IMR-90 (cell line): ENCODE data around the gene MLX. TPM values are rescaled to one million over a fixed set of nuclear protein-coding genes. Genes with fewer than 3 reads are reported as not detected.

ENCODE experiments used
- ATAC-seq: fragments of 200-7000 bp; cut with Tn5 transposase; 2 replicates; pipeline ENCODE4 v1.9.1; 2020; ENCODE audit warnings: low read depth, mild to moderate bottlenecking, moderate library complexity
- BruUV-seq: library from RNA; stranded (reverse); fragments of 400-500 nt; replicated peaks from 2 replicates; lab custom pipeline; 2021; lab: Mats Ljungman, UMichigan
- CTCF ChIA-PET: fragments of 300-600 bp; formaldehyde crosslinking; extraction: SDS; loops from one replicate; lab custom pipeline; 2021; ENCODE audit warnings: antibody characterized with exemption; lab: Yijun Ruan, JAX
- POLR2A ChIA-PET: fragments of 300-600 bp; sonication (Branson Sonifier 250); formaldehyde crosslinking; loops from one replicate; lab custom pipeline; 2022; ENCODE audit warnings: antibody characterized with exemption; ENCODE audit not compliant: unreplicated experiment; lab: Charles Lee
- DNase-seq: peaks from one replicate; pipeline ENCODE4 v3.0.0; 2013
- H2AFZ ChIP-seq: replicated peaks from 2 replicates; pipeline ENCODE3; 2013; ENCODE audit warnings: low read length, mild to moderate bottlenecking; ENCODE audit not compliant: poor library complexity
- H2AK5ac ChIP-seq: 2 replicates; pipeline ENCODE4 v1.6.1; 2013; ENCODE audit warnings: low read depth, low read length, inconsistent platforms
- H2AK9ac ChIP-seq: replicated peaks from 2 replicates; pipeline ENCODE3; 2013; ENCODE audit warnings: mild to moderate bottlenecking, low read depth, low read length, moderate library complexity; ENCODE audit not compliant: poor library complexity
- H2BK120ac ChIP-seq: 2 replicates; pipeline ENCODE4 v1.6.1; 2013; ENCODE audit warnings: low read depth, low read length, inconsistent platforms
- H2BK15ac ChIP-seq: 3 replicates; pipeline ENCODE4 v1.6.1; 2013; ENCODE audit warnings: low read depth, low read length, inconsistent platforms
- H2BK20ac ChIP-seq: 2 replicates; pipeline ENCODE4 v1.6.1; 2013; ENCODE audit warnings: low read depth, mild to moderate bottlenecking, inconsistent platforms, low read length, moderate library complexity
- H2BK5ac ChIP-seq: 2 replicates; pipeline ENCODE4 v1.6.1; 2013; ENCODE audit warnings: mild to moderate bottlenecking, low read depth, low read length, inconsistent platforms; ENCODE audit not compliant: poor library complexity, severe bottlenecking
- H3K14ac ChIP-seq: replicated peaks from 2 replicates; pipeline ENCODE4 v1.6.1; 2013; ENCODE audit warnings: low read depth, low read length, inconsistent platforms
- H3K18ac ChIP-seq: 2 replicates; pipeline ENCODE4 v1.6.1; 2013; ENCODE audit warnings: low read depth, low read length, control low read depth
- H3K23ac ChIP-seq: 2 replicates; pipeline ENCODE4 v1.6.1; 2013; ENCODE audit warnings: low read depth, low read length, inconsistent platforms
- H3K27ac ChIP-seq: 2 replicates; pipeline ENCODE4 v1.5.1; 2013; ENCODE audit warnings: mild to moderate bottlenecking, control low read depth, low read length; ENCODE audit not compliant: insufficient read depth
- H3K27me3 ChIP-seq: 2 replicates; pipeline ENCODE4 v1.6.1; 2013; ENCODE audit warnings: low read length; ENCODE audit not compliant: control insufficient read depth, insufficient read depth
- H3K36me3 ChIP-seq: 2 replicates; pipeline ENCODE4 v1.6.1; 2013; ENCODE audit warnings: low read length, mixed read lengths; ENCODE audit not compliant: control insufficient read depth, insufficient read depth
- H3K4ac ChIP-seq: 2 replicates; pipeline ENCODE4 v1.6.1; 2013; ENCODE audit warnings: low read depth, low read length, inconsistent platforms
- H3K4me1 ChIP-seq: 2 replicates; pipeline ENCODE4 v1.6.1; 2013; ENCODE audit warnings: low read length, mixed read lengths; ENCODE audit not compliant: control insufficient read depth, insufficient read depth
- H3K4me2 ChIP-seq: 2 replicates; pipeline ENCODE4 v1.6.1; 2013; ENCODE audit warnings: low read depth, mild to moderate bottlenecking, control low read depth, low read length, moderate library complexity
- H3K4me3 ChIP-seq: 2 replicates; pipeline ENCODE4 v1.5.1; 2013; ENCODE audit warnings: low read depth, mild to moderate bottlenecking, control low read depth, low read length, moderate library complexity; ENCODE audit not compliant: insufficient read depth
- H3K56ac ChIP-seq: 2 replicates; pipeline ENCODE4 v1.6.1; 2013; ENCODE audit warnings: low read length, inconsistent platforms; ENCODE audit not compliant: insufficient read depth; ENCODE audit errors: extremely low read depth
- H3K79me1 ChIP-seq, 2 experiments: 2 replicates each; pipeline ENCODE4 v1.6.1; 2013; ENCODE audit warnings: low read length in 2 of 2, inconsistent platforms in 1 of 2, low read depth in 1 of 2
- H3K9ac ChIP-seq: 2 replicates; pipeline ENCODE4 v1.6.1; 2013; ENCODE audit warnings: low read depth, low read length, control low read depth
- H3K9me1 ChIP-seq: 2 replicates; pipeline ENCODE4 v1.6.1; 2013; ENCODE audit warnings: low read length, inconsistent platforms; ENCODE audit not compliant: insufficient read depth
- H3K9me3 ChIP-seq: 2 replicates; pipeline ENCODE4 v1.6.1; 2013; ENCODE audit warnings: low read length; ENCODE audit not compliant: control insufficient read depth, insufficient read depth
- H4K20me1 ChIP-seq: 2 replicates; pipeline ENCODE4 v1.6.1; 2013; ENCODE audit warnings: low read length, inconsistent platforms; ENCODE audit not compliant: insufficient read depth
- H4K5ac ChIP-seq: 2 replicates; pipeline ENCODE4 v1.6.1; 2013; ENCODE audit warnings: mild to moderate bottlenecking, low read depth, low read length, control low read depth
- H4K8ac ChIP-seq, 2 experiments: 2 replicates each; pipeline ENCODE4 v1.6.1; 2013; ENCODE audit warnings: low read depth in 2 of 2, low read length in 2 of 2, control low read depth in 1 of 2, inconsistent platforms in 1 of 2
- H4K91ac ChIP-seq: 2 replicates; pipeline ENCODE4 v1.6.1; 2013; ENCODE audit warnings: low read depth, low read length, inconsistent platforms; ENCODE audit not compliant: insufficient read depth
- FOS ChIP-seq: fragments of 150-350 bp; IDR thresholded peaks from 2 replicates; pipeline ENCODE4 v1.6.1; 2016; ENCODE audit warnings: low read depth, low read length
- MAFK ChIP-seq: IDR thresholded peaks from 2 replicates; pipeline ENCODE4 v1.6.1; 2012; ENCODE audit warnings: low read depth, low read length, improper control_type of control experiment
- NFE2L2 ChIP-seq: fragments of 150-350 bp; IDR thresholded peaks from 2 replicates; pipeline ENCODE4 v1.6.1; 2016; ENCODE audit warnings: low read depth, mild to moderate bottlenecking, low read length
- RFX5 ChIP-seq: IDR thresholded peaks from 2 replicates; pipeline ENCODE4 v1.8.0; 2012; ENCODE audit warnings: low read depth, mild to moderate bottlenecking, low read length, moderate library complexity
- SMC3 ChIP-seq: fragments of 150-350 bp; IDR thresholded peaks from 2 replicates; pipeline ENCODE4 v1.6.1; 2016; ENCODE audit warnings: low read depth, mild to moderate bottlenecking, antibody characterized with exemption, low read length, moderate library complexity
- WGBS, 2 experiments: methylation state at CpG; one replicate each; pipeline versions ENCODE4 v1.1.5 to v1.1.7; 2013; ENCODE audit warnings: missing lambda C conversion rate in 2 of 2; ENCODE audit not compliant: insufficient read length in 1 of 2; ENCODE audit errors: extremely low coverage in 2 of 2; 5-methylcytosine and 5-hydroxymethylcytosine counted together
- dilution Hi-C: fragments of 300-500 bp; cut with HindIII; formaldehyde crosslinking; loops from one replicate; pipeline ENCODE4 v1.14.3; 2018; ENCODE audit warnings: low sequenced_read_pairs; ENCODE audit not compliant: unreplicated experiment
- in situ Hi-C: fragments of 300-500 bp; cut with MboI; formaldehyde crosslinking; loops from 3 replicates; pipeline ENCODE4 v1.14.3; 2019; ENCODE audit warnings: low sequenced_read_pairs, inconsistent platforms, mixed read lengths
- intact Hi-C: fragments of 100-400 bp; cut with micrococcal nuclease; formaldehyde crosslinking; loops from 2 replicates; pipeline ENCODE4 v1.10.0; 2022
- polyA plus RNA-seq, 3 experiments: library from polyadenylated mRNA; depleted of rRNA; stranded (reverse); fragments of >200 nt; gene quantifications; 2 replicates each; pipeline ENCODE4 v1.2.3, GENCODE V29; 2012; ENCODE audit warnings: low replicate concordance in 1 of 3
- total RNA-seq: library from RNA; depleted of rRNA; stranded (reverse); fragments of >200 nt; gene quantifications from 2 replicates; pipeline ENCODE4 v1.2.3, GENCODE V29; 2012
- TF ChIP-seq, protein P1 (sequence below): fragments of 150-350 bp; IDR thresholded peaks from 2 replicates; pipeline ENCODE4 v1.6.1; 2017; ENCODE audit warnings: mild to moderate bottlenecking, antibody characterized with exemption, low read length, low read depth
- TF ChIP-seq, protein P2 (sequence below): conservative IDR thresholded peaks from 2 replicates; pipeline ENCODE4 v1.5.1; 2012; ENCODE audit warnings: mild to moderate bottlenecking, low read depth, low read length, improper control_type of control experiment
- TF ChIP-seq, protein P3 (sequence below): fragments of 150-350 bp; IDR thresholded peaks from 2 replicates; pipeline ENCODE4 v1.6.1; 2016; ENCODE audit warnings: low read depth, mild to moderate bottlenecking, low read length, moderate library complexity, borderline replicate concordance

Gene MLX
- total and polyA plus RNA-seq, 2 of the 4 experiments (the other 2 are of a cell fraction) = 37.8 to 45.6 TPM

DNA sequence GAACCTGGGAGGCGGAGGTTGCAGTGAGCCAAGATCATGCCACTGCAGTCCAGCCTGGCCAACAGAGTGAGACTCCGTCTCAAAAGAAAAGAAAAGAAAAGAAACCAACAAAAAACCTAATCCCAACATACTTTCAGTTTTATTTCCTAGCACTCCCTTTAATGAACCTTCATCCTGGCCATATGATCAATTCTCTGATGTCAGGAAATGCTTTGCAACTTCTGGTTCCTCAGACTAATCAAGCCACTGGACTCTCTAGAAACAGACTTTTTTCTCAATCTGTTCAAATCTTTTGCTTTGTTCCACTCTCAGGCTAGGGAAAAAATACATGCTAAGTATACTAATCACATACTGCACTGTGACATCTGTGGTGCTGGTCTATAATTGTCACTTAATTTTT, 24.0 kb downstream of the MLX start:
- no peak for TF ChIP-seq NFE2L2
- TF ChIP-seq, protein P1, sequence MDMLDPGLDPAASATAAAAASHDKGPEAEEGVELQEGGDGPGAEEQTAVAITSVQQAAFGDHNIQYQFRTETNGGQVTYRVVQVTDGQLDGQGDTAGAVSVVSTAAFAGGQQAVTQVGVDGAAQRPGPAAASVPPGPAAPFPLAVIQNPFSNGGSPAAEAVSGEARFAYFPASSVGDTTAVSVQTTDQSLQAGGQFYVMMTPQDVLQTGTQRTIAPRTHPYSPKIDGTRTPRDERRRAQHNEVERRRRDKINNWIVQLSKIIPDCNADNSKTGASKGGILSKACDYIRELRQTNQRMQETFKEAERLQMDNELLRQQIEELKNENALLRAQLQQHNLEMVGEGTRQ = no peak
- TF ChIP-seq, protein P2, sequence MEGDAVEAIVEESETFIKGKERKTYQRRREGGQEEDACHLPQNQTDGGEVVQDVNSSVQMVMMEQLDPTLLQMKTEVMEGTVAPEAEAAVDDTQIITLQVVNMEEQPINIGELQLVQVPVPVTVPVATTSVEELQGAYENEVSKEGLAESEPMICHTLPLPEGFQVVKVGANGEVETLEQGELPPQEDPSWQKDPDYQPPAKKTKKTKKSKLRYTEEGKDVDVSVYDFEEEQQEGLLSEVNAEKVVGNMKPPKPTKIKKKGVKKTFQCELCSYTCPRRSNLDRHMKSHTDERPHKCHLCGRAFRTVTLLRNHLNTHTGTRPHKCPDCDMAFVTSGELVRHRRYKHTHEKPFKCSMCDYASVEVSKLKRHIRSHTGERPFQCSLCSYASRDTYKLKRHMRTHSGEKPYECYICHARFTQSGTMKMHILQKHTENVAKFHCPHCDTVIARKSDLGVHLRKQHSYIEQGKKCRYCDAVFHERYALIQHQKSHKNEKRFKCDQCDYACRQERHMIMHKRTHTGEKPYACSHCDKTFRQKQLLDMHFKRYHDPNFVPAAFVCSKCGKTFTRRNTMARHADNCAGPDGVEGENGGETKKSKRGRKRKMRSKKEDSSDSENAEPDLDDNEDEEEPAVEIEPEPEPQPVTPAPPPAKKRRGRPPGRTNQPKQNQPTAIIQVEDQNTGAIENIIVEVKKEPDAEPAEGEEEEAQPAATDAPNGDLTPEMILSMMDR = no peak
- TF ChIP-seq RFX5 = no peak
- no peak for TF ChIP-seq MAFK
- TF ChIP-seq SMC3 = no peak
- TF ChIP-seq FOS = no peak
- TF ChIP-seq, protein P3, sequence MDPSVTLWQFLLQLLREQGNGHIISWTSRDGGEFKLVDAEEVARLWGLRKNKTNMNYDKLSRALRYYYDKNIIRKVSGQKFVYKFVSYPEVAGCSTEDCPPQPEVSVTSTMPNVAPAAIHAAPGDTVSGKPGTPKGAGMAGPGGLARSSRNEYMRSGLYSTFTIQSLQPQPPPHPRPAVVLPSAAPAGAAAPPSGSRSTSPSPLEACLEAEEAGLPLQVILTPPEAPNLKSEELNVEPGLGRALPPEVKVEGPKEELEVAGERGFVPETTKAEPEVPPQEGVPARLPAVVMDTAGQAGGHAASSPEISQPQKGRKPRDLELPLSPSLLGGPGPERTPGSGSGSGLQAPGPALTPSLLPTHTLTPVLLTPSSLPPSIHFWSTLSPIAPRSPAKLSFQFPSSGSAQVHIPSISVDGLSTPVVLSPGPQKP = no peak
- no peak overlapping the region for H2BK5ac ChIP-seq
- no peak overlapping the region for H3K18ac ChIP-seq
- no peaks in the 10 kb centered on the region for H3K4me1 ChIP-seq
- no TSS peak for BruUV-seq
- no peak overlapping the region for H2BK20ac ChIP-seq
- no peak overlapping the region for H3K56ac ChIP-seq
- CTCF ChIA-PET = interaction anchor here (0.6 kb wide), 1 partner anchor 23 kb away, joined by 4 read pairs; no protein-coding TSS in a partner anchor
- H4K5ac ChIP-seq = no peak overlapping the region
- H2AFZ ChIP-seq = no peak overlapping the region
- H3K79me1 ChIP-seq = peaks cover 4 to 29% of the 10 kb centered on the region in 2 experiments; a peak in 3 of 4 replicates
- H2AK9ac ChIP-seq = no peak overlapping the region
- H2BK120ac ChIP-seq = no peak overlapping the region
- no peak overlapping the region for H3K27ac ChIP-seq
- H2AK5ac ChIP-seq = no peak overlapping the region
- H3K4ac ChIP-seq = no peak overlapping the region
- no peak overlapping the region for H3K4me2 ChIP-seq
- DNase-seq = no peak
- dilution Hi-C loops = no loop called here
- ATAC-seq = no peak
- peaks cover 12% of the 10 kb centered on the region; the same call in 1 of the 2 replicates for H4K20me1 ChIP-seq
- H2BK15ac ChIP-seq = no peak overlapping the region
- no peak overlapping the region for H3K23ac ChIP-seq
- POLR2A ChIA-PET = no interaction called here
- intact Hi-C loops = no loop called here
- in situ Hi-C loops = no loop called here
- H3K27me3 ChIP-seq = no peaks in the 10 kb centered on the region
- no peaks in the 10 kb centered on the region for H3K9me3 ChIP-seq
- H4K8ac ChIP-seq = no peak overlapping the region
- no peak overlapping the region for H3K14ac ChIP-seq
- H4K91ac ChIP-seq = no peak overlapping the region
- no peak overlapping the region for H3K4me3 ChIP-seq
- WGBS, 2 experiments = no CpG with 5 or more reads among the region's 2 CpGs
- no peak overlapping the region for H3K9ac ChIP-seq
- no peaks in the 10 kb centered on the region; the same call in 1 of the 2 replicates for H3K9me1 ChIP-seq
- H3K36me3 ChIP-seq = peaks cover 43% of the 10 kb centered on the region
